GM18499 (cell line): ENCODE measurements around the gene LRP2BP.

ENCODE experiments used
- ATAC-seq: cut with Tn5 transposase; IDR thresholded peaks from one replicate; pipeline ENCODE4 v1.9.1; 2021; ENCODE audit warnings: moderate number of reproducible peaks; ENCODE audit not compliant: insufficient read depth, unreplicated experiment

Gene LRP2BP

GRCh38 chr4:185396724-185397385 lies 1.1 kb upstream of the LRP2BP start, which contains the start of gene ANKRD37:
Gene ANKRD37 (plus strand): TSS chr4:185396841. CDS start chr4:185396924, 83 bp downstream.
- ATAC-seq, result no peak

- ATAC-seq, result peak; percentile 54
These were observed 416 bp upstream of the LRP2BP start for GRCh38 chr4:185395956-185396723.

- ATAC-seq, result no peak
These were observed 1.0 kb downstream of the LRP2BP start for GRCh38 chr4:185394568-185395237.

GRCh38 chr4:185392156-185392555 lies 3.6 kb downstream of the LRP2BP start:
- no peak for ATAC-seq

- no peak for ATAC-seq
These were observed 4.8 kb downstream of the LRP2BP start for GRCh38 chr4:185390941-185391340.

- no peak for ATAC-seq
These were observed 7.8 kb downstream of the LRP2BP start for GRCh38 chr4:185387957-185388356.

GRCh38 chr4:185384930-185385331 lies 10.8 kb downstream of the LRP2BP start:
- no peak for ATAC-seq

- ATAC-seq, result no peak
These were observed 11.7 kb downstream of the LRP2BP start for GRCh38 chr4:185384061-185384460.

- no peak for ATAC-seq
These were observed 12.3 kb downstream of the LRP2BP start for GRCh38 chr4:185383451-185383850.

- no peak for ATAC-seq
These were observed 13.0 kb downstream of the LRP2BP start for GRCh38 chr4:185382754-185383153.

- ATAC-seq, result no peak
These were observed 14.2 kb downstream of the LRP2BP start for GRCh38 chr4:185381288-185382196.

GRCh38 chr4:185380320-185380719 lies 15.4 kb downstream of the LRP2BP start:
- no peak for ATAC-seq

- ATAC-seq, result no peak
These were observed 16.1 kb downstream of the LRP2BP start for GRCh38 chr4:185379326-185380295.

GRCh38 chr4:185378264-185378663 lies 17.5 kb downstream of the LRP2BP start:
- ATAC-seq, result no peak

- no peak for ATAC-seq
These were observed 21.2 kb downstream of the LRP2BP start for GRCh38 chr4:185374573-185374972.

- ATAC-seq, result no peak
These were observed 21.7 kb downstream of the LRP2BP start for GRCh38 chr4:185374027-185374426.

- no peak for ATAC-seq
These were observed 24.0 kb downstream of the LRP2BP start for GRCh38 chr4:185371702-185372101.

GRCh38 chr4:185370268-185370949 lies 25.3 kb downstream of the LRP2BP start:
- ATAC-seq, result no peak
